NCI-H2196 (cell line): Measurements from ENCODE around the gene RETN.

Source experiments
- DNase-seq: peaks from one replicate; lab custom pipeline; 2025; ENCODE audit not compliant: unreplicated experiment; lab: John Stamatoyannopoulos, UW

Gene RETN

DNA sequence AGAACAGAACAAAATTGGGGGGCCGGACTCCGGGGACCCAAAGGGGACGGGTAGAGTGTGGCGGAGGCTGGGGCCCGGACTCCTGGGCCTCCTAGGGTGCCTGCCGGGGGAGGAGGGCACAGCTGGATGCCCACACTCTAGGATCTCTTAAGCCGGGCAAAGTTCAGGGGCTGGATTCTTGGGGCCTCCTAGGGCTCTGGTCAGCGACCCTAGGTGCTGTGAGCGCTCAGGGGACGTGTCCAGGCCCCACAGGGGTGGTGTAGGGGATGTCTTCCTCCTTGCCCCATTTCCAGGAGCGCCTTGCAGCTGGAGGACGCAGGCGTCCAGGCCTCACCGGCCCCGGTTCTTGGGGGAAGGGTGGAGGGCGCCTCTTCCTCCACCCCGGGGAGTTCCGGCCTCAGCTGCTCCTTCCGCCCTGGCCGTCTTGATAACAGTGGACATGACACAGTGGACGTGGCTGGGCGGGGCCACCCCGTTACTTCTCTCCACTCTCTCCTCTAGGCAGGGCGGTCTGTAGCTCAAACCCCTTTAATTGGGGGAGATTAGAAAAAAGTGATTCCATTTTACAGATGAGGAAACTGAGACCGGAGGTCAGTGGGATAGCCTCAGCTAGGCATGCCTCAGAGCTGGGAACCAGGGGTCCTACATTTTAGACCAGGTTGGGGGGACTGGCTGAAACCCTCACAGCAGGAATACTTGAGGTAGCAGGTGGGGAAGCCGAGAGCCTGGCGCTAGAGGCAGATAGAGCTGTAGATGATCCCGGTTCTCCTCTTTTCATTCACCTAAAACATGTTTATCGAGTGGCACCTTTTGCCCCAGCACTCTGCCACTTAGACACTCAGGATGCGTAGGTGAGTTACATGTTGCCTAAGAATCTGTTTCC is 31.2 kb upstream of the RETN start:
- DNase-seq = no peak

GRCh38 chr19:7638802-7639465 is 29.9 kb upstream of the RETN start:
- no peak for DNase-seq

- no peak for DNase-seq
Measured at GRCh38 chr19:7639863-7640348, 28.9 kb upstream of the RETN start.

DNA sequence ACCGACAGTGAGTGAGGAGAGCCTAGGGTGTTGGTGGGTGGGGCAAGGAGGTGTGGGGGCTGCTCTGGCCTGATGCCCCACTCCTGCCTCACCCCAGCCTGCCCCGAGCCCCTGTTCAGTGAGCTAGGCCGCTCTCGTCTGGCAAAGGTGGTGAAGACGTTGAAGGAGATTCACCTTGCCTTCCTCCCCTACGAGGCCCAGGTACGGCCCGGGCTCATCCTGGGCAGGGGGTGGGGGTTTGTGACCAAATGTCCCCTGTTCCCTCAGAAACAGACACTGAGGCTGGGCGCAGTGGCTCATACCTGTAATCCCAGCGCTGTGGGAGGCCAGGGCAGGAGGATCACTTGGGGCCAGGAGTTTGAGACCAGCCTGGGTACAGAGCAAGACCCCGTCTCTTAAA is 28.0 kb upstream of the RETN start:
- DNase-seq = no peak

- no peak for DNase-seq
Measured at GRCh38 chr19:7641290-7642276, 27.3 kb upstream of the RETN start.

DNA sequence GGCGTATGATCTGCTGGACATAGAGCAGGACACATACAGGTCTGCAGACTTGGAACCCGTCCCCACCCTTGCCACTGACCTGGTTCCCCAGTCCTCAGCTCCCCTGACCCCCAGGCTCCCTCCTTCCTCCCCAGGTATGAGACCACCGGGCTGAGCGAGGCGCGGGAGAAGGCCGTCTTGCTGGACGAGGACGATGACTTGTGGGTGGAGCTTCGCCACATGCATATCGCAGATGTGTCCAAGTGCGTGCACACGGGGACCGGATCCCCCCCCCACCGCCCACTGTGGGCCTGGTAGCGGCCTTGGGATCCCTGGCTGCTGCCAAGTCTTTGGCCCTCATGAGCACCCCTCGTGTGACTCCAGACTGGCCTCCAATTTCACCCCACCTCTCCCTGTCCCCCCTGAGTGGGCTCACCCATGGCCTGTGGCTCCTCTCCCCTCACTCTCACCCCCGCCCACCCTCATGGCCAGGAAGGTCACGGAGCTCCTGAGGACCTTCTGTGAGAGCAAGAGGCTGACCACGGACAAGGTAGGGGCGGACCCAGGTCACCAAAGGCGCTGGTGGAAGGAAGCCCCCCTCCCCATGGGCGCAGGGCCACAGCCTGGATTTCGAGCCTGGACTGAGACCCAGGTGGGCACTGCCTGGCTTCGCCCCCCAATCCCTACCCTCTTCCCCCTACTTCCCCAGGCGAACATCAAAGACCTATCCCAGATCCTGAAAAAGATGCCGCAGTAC is 26.4 kb upstream of the RETN start:
- DNase-seq = no peak

- no peak for DNase-seq
Measured at GRCh38 chr19:7643031-7643415, 25.8 kb upstream of the RETN start.

DNA sequence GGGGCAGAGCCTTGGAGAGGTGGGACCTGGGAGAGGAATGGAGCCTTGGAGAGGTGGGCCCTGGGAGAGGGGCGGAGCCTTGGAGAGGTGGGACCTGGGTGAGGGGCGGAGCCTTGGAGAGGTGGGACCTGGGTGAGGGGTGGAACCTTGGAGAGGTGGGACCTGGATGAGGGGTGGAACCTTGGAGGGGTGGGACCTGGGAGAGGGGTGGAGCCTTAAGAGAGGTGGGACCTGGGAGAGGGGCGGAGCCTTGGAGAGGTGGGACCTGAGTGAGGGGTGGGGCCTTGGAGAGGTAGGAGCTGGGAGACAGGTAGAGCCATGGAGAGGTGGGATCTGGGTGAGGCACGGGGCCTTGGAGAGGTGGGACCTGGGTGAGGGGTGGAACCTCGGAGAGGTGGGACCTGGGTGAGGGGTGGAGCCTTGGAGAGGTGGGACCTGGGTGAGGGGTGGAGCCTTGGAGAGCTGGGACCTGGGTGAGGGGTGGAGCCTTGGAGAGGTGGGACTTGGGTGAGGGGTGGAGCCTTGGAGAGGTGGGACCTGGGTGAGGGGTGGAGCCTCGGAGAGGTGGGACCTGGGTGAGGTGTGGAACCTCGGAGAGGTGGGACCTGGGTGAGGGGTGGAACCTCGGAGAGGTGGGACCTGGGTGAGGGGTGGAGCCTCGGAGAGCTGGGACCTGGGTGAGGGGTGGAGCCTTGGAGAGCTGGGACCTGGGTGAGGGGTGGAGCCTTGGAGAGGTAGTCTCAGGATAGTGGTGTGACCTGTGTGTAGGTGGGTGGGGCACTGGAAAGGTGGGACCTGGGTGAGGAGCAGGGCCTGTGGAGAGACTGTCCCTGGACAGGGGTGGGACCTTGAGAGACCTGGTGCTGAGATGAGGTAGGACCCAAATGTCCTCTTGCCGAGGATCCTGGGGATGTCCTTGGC is 25.0 kb upstream of the RETN start:
- DNase-seq = peak; percentile 12

DNA sequence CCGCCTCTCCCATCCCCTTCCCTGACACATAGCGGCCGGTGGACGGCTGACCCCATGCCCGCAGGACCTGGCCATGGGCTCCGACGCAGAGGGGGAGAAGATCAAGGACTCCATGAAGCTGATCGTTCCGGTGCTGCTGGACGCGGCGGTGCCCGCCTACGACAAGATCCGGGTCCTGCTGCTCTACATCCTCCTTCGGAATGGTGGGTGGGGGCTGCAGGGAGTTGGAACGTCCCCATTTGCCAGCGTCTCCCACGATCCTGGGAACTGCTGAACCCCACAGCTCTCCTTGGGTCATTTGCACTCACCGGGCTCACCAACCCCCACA is 24.3 kb upstream of the RETN start:
- no peak for DNase-seq

- no peak for DNase-seq
Measured at GRCh38 chr19:7645163-7645562, 23.7 kb upstream of the RETN start.

DNA sequence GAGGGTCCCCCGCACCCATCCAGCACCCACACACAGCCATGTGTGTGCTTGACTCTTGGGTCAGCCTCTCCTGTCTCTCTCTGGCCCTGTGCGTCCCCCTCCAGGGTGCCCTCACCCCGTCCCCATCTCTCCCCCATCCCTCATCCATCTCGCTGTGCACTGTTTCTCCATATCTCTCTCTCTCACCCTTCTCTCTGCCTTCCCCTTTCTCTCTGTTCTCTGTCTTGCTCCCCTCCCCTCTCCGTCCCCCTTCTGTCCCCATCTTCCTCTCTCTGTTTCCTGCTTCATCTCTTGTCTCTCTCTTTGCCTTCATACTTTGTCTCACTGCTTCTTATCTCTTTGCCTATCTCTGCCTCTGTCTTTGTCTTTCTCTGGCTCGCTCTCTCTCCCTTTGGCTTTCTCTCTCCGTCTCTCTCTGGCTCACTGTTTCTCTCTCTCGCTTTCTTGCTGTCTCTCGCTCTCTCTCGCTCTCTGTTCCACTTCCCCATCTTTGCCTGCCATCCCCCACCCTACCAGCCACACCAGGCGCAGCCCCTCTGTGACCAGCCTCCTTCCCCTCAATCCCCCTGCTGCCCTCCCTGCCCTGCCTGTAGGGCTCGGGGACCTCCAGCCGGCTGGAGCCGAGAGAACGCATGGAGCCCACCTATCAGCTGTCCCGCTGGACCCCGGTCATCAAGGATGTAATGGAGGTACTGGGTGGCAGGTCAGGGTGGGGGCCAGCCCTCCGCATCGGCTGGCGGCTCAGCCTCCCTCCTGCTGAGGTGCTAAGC is 23.0 kb upstream of the RETN start:
- DNase-seq = no peak

- no peak for DNase-seq
Measured at GRCh38 chr19:7646426-7646700, 22.5 kb upstream of the RETN start.

GRCh38 chr19:7647156-7647555 is 21.7 kb upstream of the RETN start:
- DNase-seq = no peak

DNA sequence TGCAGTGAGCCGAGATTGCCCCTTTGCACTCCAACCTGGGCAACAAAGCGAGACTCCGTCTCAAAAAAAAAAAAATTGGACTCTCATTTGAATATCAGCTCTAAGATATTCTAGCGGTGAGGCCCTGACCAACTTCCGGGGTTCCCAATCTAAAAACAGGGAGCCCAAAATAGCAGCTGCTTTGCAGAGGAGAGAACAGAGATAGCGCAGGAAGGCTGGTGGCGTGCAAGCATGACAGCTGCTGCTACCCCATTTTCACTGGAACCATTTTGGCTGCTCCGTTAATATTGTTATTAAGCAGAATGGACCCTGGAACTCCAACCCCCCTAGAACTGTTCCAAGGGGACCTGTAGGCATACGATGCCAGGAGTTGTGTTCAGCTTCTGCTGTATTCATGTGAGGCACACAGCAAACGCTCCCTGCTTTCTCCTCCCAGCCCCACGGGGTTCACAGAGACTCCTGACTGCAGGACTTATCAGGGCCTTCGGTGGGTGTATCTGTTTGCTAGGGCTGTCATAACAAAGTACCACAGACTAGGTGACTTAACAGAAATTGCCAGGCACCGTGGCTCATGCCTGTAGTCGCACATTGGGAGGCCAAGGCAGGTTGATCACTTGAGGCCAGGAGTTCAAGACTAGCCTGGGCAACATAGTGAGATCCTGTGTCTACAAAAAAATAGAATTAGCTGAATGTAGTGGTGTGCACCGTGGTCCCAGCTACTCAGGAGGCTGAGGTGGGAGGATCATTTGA is 20.4 kb upstream of the RETN start:
- no peak for DNase-seq

- no peak for DNase-seq
Measured at GRCh38 chr19:7650148-7650547, 18.7 kb upstream of the RETN start.

DNA sequence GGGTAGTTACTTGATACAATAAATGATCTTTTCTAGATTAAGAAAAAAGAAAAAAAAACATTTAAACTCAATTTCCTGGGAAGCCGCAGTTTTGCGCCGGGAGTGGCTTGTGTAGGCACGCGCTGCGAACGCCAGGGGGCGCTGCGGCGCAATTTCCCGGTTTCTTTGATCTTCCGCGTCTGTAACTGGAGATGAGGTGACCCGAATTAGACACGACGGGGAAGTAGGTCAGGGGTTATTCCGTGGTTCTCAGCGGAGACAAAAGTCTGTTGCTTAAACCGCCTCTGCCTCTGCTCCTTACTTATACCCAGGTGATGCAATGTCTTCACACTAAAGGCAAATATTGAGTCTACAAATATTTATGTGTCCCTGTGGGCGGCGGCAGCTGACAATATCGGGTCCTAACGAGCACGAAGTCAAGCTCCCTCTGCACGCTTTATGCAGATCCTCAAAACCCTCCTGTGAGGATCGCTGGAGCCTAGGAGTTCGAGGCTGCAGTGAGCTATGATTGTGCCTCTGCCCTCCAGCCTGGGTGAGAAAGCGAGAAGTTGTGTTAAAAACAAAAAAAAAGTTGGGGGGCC is 16.7 kb upstream of the RETN start:
- DNase-seq = peak; percentile 92

GRCh38 chr19:7654401-7654800 is 14.4 kb upstream of the RETN start:
- DNase-seq = no peak

GRCh38 chr19:7655581-7655980 is 13.3 kb upstream of the RETN start:
- no peak for DNase-seq
